Astrocyte (in vitro differentiated cells and primary cell): ENCODE data around the gene MYO6.

Experiments
- CTCF ChIP-seq: IDR thresholded peaks from 2 replicates; pipeline ENCODE4 v1.5.1; 2011; ENCODE audit warnings: low read depth, mild to moderate bottlenecking, inconsistent platforms, low read length, moderate library complexity; ENCODE audit not compliant: insufficient read depth
- EZH2 ChIP-seq: IDR thresholded peaks from 2 replicates; pipeline ENCODE4 v1.6.1; 2012; ENCODE audit warnings: mild to moderate bottlenecking, low read length, inconsistent platforms; ENCODE audit not compliant: insufficient read depth

- TF ChIP-seq CTCF (no peak), EZH2 (no peak)
Observed at GRCh38 chr6:75849329-75850025, 100.4 kb downstream of the MYO6 start.
